ENCODE data around the gene EYS.

GRCh38 chr6:64252256-64252655, 1454.8 kb downstream of the EYS start:
- no peak for TF ChIP-seq SMAD1 (IDR thresholded peaks at IDR 0.05; ENCODE audit: low read depth, low read length, partially characterized antibody)
- TF ChIP-seq ZBTB11 (CRISPR knock-in tag; IDR thresholded peaks at IDR 0.05) = no peak
